ENCODE results near the gene SPINT2. TPM values are rescaled to one million over a fixed set of nuclear protein-coding genes. Genes with fewer than 3 reads are reported as not detected.
A peak's percentile ranks its signal among the peaks of the same experiment; 100 is the strongest.
"Not testable (repeated sequence)": the region's sequence is repeated elsewhere in the genome, so short reads cannot be mapped to it uniquely, and the experiment has no call there.

The SPINT2 gene
- total RNA-seq, 1 donor from 2014 or later: 202 TPM

DNA sequence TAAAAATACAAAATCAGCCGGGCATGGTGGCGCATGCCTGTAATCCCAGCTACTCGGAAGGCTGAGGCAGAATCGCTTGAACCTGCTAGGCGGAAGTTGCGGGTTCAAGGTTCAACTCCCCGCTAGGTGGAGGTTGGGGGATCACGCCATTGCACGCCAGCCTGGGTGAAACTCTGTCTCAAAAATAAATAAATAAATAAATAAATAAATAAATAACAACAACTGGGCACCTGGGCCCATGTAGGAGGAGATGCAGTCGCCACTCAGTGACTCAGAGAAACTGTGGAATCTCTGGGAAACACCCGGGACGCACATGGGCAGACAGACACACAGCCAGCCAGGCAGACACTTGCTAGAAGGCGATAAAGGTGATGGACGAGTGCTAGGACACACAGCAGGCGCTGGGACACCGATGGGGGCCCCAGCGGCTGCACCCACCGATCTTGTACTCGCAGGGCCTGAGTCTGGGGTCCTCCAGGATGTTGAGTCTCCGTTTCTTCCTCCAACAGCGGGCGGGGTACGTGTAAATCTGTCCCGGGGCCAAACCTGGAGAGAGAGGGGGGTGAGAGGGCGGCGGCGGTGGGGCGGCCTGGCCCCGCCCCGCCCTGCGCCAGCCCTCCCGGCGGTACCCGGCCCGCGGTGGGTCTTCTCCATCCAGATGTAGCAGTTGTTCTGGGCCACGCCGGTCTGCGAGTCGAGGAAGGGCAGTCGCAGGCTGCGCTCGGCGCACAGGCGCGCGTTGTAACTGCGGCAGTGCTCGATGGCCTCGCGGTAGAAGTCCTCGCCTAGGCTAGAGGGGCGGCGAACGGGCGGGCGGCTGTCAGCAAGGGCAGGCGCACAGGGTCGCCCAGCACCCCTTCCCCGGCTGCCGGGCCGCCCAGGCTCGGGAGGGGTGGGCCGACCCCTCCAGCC lies 42.2 kb upstream of the SPINT2 start:
- H3K27me3 ChIP-seq (ENCODE audit: low read depth): peaks cover 71% of the 10 kb centered on the region
- no peak for DNase-seq

GRCh38 chr19:38223119-38223523 lies 41.3 kb upstream of the SPINT2 start:
- DNase-seq: no peak
- Histone ChIP-seq H3K36me3 (no peaks in the 10 kb centered on the region), H3K27me3 (ENCODE audit: low read depth) (peaks cover 81% of the 10 kb centered on the region), H3K9me3 (no peaks in the 10 kb centered on the region), H3K4me1 (peaks cover 5% of the 10 kb centered on the region), H3K27ac (no peak overlapping the region), H3K4me3 (no peak overlapping the region)
- intact Hi-C loops (cut with DNase I): no loop called here
- TF ChIP-seq, protein P1, sequence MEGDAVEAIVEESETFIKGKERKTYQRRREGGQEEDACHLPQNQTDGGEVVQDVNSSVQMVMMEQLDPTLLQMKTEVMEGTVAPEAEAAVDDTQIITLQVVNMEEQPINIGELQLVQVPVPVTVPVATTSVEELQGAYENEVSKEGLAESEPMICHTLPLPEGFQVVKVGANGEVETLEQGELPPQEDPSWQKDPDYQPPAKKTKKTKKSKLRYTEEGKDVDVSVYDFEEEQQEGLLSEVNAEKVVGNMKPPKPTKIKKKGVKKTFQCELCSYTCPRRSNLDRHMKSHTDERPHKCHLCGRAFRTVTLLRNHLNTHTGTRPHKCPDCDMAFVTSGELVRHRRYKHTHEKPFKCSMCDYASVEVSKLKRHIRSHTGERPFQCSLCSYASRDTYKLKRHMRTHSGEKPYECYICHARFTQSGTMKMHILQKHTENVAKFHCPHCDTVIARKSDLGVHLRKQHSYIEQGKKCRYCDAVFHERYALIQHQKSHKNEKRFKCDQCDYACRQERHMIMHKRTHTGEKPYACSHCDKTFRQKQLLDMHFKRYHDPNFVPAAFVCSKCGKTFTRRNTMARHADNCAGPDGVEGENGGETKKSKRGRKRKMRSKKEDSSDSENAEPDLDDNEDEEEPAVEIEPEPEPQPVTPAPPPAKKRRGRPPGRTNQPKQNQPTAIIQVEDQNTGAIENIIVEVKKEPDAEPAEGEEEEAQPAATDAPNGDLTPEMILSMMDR (IDR thresholded peaks at IDR 0.05): no peak
- ATAC-seq: no peak

More for the DNA sequence above, 42.2 kb upstream of the SPINT2 start:
- TF ChIP-seq, protein P1 (IDR thresholded peaks at IDR 0.05): no peak
- no peak overlapping the region for H3K4me3 ChIP-seq
- H3K36me3 ChIP-seq: no peaks in the 10 kb centered on the region
- no peaks in the 10 kb centered on the region for H3K9me3 ChIP-seq
- intact Hi-C loops (cut with DNase I): no loop called here
- no peak overlapping the region for H3K27ac ChIP-seq
- ATAC-seq: no peak
- H3K4me1 ChIP-seq: peaks cover 5% of the 10 kb centered on the region

- ATAC-seq (no peak), DNase-seq (no peak)
- Histone ChIP-seq H3K9me3 (no peaks in the 10 kb centered on the region), H3K36me3 (no peaks in the 10 kb centered on the region), H3K27ac (no peak overlapping the region), H3K27me3 (ENCODE audit: low read depth) (peaks cover 86% of the 10 kb centered on the region), H3K4me3 (peak overlapping the region; percentile 37), H3K4me1 (peaks cover 7% of the 10 kb centered on the region)
- TF ChIP-seq, protein P1 (IDR thresholded peaks at IDR 0.05): no peak
- intact Hi-C loops (cut with DNase I): no loop called here
Measured at GRCh38 chr19:38223617-38224013, 40.8 kb upstream of the SPINT2 start.

DNA sequence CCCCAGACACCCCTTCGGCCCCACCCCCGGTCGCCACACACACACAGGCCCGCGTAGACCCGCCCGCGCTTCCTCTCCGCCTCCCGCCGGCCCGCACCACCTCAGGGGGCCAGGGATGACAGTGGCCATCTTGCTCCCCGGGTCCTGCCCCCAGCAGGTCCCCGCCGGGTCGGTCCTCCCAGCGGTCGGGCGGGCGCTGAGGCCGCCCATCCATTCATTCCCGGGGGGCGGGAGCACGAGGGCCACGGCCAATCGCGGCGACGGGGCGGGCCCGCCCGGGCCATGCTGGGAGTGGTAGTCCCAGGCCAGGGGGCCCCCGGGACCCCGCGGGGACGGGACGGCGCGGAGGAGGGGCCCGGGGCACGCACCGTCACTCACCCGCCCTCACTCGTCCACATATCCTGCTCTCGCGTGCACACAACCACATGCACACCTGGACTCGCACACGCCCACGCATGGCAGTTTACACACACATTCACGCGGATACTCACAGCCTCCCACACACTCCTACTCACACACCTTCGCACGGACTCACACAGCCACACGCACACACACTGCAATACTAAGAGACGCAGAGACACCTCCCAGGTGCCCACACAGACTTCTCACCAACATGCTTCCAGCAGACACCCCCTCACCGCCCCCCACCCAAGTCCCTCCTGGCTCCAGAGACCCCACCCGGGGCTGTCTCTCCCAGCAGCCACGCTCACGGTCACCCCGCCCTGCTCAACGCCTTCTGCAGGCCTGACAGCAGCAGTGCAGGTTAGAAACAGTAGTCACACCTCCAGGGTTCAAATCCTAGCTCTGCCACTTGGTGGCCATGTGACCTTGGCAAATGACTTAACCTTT lies 40.1 kb upstream of the SPINT2 start, which contains the start of gene DPF1:
DPF1 (minus strand) TSS at position 209 of the 849 bp plus-strand sequence; CDS start at position 129, 80 bp downstream.
- intact Hi-C loops (cut with DNase I): no loop called here
- H3K9me3 ChIP-seq: no peaks in the 10 kb centered on the region
- TF ChIP-seq, protein P1 (IDR thresholded peaks at IDR 0.05): no peak
- H3K4me1 ChIP-seq: peaks cover 13% of the 10 kb centered on the region
- H3K27ac ChIP-seq: no peak within 1 kb of the TSS
- ATAC-seq (peak; percentile 52 to 63), DNase-seq (no peak)
- H3K27me3 ChIP-seq (ENCODE audit: low read depth): peaks cover 87% of the 10 kb centered on the region
- H3K36me3 ChIP-seq: no peaks in the 10 kb centered on the region
- H3K4me3 ChIP-seq: peak within 1 kb of the TSS; percentile 37

DNA sequence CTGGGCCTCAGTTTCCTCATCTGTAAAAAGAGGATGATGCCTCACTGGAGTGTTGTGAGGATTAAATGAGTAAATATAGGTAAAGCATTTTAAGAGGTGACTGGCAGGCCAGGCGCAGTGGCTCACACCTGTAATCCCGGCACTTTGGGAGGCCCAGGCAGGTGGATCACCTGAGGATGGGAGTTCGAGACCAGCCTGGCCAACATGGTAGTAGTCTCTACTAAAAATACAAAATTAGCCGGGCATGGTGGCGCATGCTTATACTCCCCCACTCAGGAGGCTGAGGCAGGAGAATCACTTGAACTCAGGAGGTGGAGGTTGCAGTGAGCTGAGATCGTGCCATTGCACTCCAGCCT lies 39.5 kb upstream of the SPINT2 start:
- intact Hi-C loops (cut with DNase I); H3K36me3 ChIP-seq; ATAC-seq; H3K4me3 ChIP-seq; H3K27ac ChIP-seq; H3K9me3 ChIP-seq; DNase-seq: not testable (repeated sequence)
- Histone ChIP-seq H3K27me3 (ENCODE audit: low read depth) (peaks cover 86% of the 10 kb centered on the region), H3K4me1 (peaks cover 15% of the 10 kb centered on the region)

All from lower lobe of right lung (tissue), 2 donors.